ENCODE results near the gene KIAA1328.

DNA sequence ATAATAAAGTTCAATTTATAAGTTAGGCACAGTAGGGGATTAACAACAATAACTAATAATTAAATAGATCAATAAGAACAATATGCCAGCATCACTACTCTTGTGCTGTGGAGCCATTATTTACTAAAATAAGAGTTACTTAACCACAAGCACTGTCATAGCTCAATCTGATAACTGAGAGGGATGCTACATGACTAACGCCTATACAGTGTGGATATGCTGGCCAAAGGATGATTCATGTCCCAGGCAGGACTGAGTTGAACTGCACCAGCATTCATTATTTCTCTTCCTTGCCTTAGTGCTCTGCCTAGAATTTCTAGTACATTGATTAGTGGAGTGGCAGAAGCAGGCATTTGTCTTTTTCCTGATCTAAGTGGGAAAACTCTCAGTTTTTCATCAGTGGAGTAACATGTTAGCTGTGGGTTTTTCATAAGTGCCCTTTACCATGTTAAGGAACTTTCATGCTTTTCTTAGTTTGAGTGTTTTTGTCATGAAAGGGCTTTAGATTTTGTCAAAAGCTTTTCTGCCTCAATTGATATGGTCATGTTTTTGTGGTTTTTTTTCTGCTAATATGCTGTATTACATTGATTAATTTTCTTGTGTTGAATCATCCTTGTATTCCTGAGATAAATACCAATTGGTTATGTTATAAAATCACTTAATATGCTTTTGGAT lies 21.7 kb downstream of the KIAA1328 start:
- no peak for TF ChIP-seq POLR2A (IDR thresholded peaks at IDR 0.05)
- TF ChIP-seq, protein P1, sequence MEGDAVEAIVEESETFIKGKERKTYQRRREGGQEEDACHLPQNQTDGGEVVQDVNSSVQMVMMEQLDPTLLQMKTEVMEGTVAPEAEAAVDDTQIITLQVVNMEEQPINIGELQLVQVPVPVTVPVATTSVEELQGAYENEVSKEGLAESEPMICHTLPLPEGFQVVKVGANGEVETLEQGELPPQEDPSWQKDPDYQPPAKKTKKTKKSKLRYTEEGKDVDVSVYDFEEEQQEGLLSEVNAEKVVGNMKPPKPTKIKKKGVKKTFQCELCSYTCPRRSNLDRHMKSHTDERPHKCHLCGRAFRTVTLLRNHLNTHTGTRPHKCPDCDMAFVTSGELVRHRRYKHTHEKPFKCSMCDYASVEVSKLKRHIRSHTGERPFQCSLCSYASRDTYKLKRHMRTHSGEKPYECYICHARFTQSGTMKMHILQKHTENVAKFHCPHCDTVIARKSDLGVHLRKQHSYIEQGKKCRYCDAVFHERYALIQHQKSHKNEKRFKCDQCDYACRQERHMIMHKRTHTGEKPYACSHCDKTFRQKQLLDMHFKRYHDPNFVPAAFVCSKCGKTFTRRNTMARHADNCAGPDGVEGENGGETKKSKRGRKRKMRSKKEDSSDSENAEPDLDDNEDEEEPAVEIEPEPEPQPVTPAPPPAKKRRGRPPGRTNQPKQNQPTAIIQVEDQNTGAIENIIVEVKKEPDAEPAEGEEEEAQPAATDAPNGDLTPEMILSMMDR (IDR thresholded peaks at IDR 0.05) = no peak

Measured in heart left ventricle (tissue), 13 donors.